ENCODE data around the gene TEX264.
"Not testable (repeated sequence)": the region's sequence is repeated elsewhere in the genome, so short reads cannot be mapped to it uniquely, and the experiment has no call there.

The TEX264 gene

GRCh38 chr3:51642462-51642861 is 28.6 kb upstream of the TEX264 start:
- FAIRE-seq (no peak), DNase-seq (ENCODE audit: insufficient read length, low spot score) (no peak)
- peak; percentile 29 for TF ChIP-seq CTCF (IDR thresholded peaks at IDR 0.05; ENCODE audit: insufficient read depth, missing control alignments)

- no peak for TF ChIP-seq CTCF (IDR thresholded peaks at IDR 0.05; ENCODE audit: insufficient read depth, missing control alignments)
- FAIRE-seq (no peak), DNase-seq (ENCODE audit: insufficient read length, low spot score) (no peak)
Measured at GRCh38 chr3:51646091-51646490, 25.0 kb upstream of the TEX264 start.

- DNase-seq (ENCODE audit: insufficient read length, low spot score); FAIRE-seq: not testable (repeated sequence)
Measured at GRCh38 chr3:51652103-51652502, 18.9 kb upstream of the TEX264 start.

GRCh38 chr3:51653409-51653808 is 17.6 kb upstream of the TEX264 start:
- FAIRE-seq; DNase-seq (ENCODE audit: insufficient read length, low spot score): not testable (repeated sequence)

- TF ChIP-seq CTCF (IDR thresholded peaks at IDR 0.05; ENCODE audit: insufficient read depth, missing control alignments) = no peak
- no peak for DNase-seq (ENCODE audit: insufficient read length, low spot score)
- FAIRE-seq = no peak
Measured at GRCh38 chr3:51657234-51657633, 13.8 kb upstream of the TEX264 start.

GRCh38 chr3:51659942-51660341 is 11.1 kb upstream of the TEX264 start:
- FAIRE-seq = no peak
- DNase-seq (ENCODE audit: insufficient read length, low spot score) = no peak
- no peak for TF ChIP-seq CTCF (IDR thresholded peaks at IDR 0.05; ENCODE audit: insufficient read depth, missing control alignments)

- no peak for DNase-seq (ENCODE audit: insufficient read length, low spot score)
- no peak for FAIRE-seq
Measured at GRCh38 chr3:51662456-51662855, 8.6 kb upstream of the TEX264 start.

GRCh38 chr3:51668756-51669155 is 2.3 kb upstream of the TEX264 start:
- DNase-seq (ENCODE audit: insufficient read length, low spot score) (no peak), FAIRE-seq (no peak)
- TF ChIP-seq CTCF (IDR thresholded peaks at IDR 0.05; ENCODE audit: insufficient read depth, missing control alignments) = no peak

More at GRCh38 chr3:51662456-51662855, 8.6 kb upstream of the TEX264 start:
- TF ChIP-seq CTCF (IDR thresholded peaks at IDR 0.05; ENCODE audit: insufficient read depth, missing control alignments) = no peak
